Measurements from ENCODE around the gene PCSK9. TPM values are rescaled to one million over a fixed set of nuclear protein-coding genes. Genes with fewer than 3 reads are reported as not detected.

PCSK9 gene
- total and polyA plus RNA-seq, 11 donors: 0.04 to 0.45 TPM; not detected in 9

DNA sequence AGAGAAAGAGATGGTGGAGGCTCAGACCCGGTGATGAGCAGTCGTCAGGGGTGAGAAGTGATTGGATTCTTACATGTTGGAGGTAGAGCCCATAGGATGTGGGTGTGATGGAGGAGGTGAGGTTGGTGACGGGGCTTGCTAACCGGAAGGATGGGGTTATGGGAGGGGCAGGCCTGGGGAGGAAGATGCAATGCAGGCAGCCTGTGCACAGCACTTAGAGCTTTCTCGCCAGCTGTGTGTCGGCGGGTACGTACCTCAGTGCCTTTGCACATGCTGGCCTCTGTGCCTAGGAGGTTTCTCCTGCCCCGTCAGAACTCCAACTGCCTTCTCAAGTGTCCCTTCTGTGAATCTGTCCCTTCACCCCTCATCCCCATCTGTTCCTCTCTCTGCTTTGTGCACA lies 43.5 kb upstream of the PCSK9 start:
- TF ChIP-seq, protein P1, sequence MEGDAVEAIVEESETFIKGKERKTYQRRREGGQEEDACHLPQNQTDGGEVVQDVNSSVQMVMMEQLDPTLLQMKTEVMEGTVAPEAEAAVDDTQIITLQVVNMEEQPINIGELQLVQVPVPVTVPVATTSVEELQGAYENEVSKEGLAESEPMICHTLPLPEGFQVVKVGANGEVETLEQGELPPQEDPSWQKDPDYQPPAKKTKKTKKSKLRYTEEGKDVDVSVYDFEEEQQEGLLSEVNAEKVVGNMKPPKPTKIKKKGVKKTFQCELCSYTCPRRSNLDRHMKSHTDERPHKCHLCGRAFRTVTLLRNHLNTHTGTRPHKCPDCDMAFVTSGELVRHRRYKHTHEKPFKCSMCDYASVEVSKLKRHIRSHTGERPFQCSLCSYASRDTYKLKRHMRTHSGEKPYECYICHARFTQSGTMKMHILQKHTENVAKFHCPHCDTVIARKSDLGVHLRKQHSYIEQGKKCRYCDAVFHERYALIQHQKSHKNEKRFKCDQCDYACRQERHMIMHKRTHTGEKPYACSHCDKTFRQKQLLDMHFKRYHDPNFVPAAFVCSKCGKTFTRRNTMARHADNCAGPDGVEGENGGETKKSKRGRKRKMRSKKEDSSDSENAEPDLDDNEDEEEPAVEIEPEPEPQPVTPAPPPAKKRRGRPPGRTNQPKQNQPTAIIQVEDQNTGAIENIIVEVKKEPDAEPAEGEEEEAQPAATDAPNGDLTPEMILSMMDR (IDR thresholded peaks at IDR 0.05): no peak
- TF ChIP-seq POLR2A (IDR thresholded peaks at IDR 0.05): no peak
- WGBS, 4 donors: 68 to 82% (median 76%) methylated on average over 9 of the region's 9 CpGs
- H3K4me3 ChIP-seq: no peak overlapping the region

DNA sequence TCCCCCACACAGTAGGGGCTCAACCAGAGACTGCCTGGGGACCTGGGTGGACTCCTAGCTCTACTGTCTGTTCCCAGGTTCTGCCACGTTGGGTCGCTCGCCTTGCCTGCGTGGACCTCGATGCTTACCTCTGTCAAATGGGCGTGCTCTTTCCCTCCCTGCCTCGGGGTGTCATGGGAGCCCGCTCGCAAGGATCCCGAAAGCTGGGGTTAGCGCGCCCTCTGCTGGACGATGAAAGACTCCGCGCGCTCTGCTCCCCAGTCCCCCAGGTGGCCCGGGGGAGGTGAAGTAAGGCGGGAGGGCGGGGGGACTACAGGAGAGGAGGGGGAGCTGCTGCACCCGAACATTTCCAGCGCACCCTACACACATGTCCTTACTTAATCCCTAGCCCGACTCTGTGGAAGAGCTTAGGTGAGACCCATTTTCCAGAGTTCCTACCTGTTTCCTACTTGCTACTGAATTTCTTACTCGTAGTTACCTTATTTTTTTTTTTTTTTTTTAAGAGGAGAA lies 42.9 kb upstream of the PCSK9 start:
- TF ChIP-seq POLR2A (IDR thresholded peaks at IDR 0.05): no peak
- TF ChIP-seq, protein P1 (IDR thresholded peaks at IDR 0.05): peak; percentile 57 to 77 (median 72)
- no peaks in the 10 kb centered on the region for H3K36me3 ChIP-seq
- DNase-seq: peak; percentile 48 to 88 (median 72)
- H3K4me1 ChIP-seq: peaks cover 0 to 13% (median 3%) of the 10 kb centered on the region in 12 donors
- intact Hi-C loops (cut with DNase I): loop anchor here in 8 of 10 donors (1.0 to 2.0 kb wide), 2 partner anchors 46 kb away; no protein-coding TSS in a partner anchor
- peak; percentile 71 to 88 (median 78) for ATAC-seq
- H3K27me3 ChIP-seq: peaks cover 5 to 50% (median 27%) of the 10 kb centered on the region in 9 donors
- H3K9me3 ChIP-seq: no peaks in the 10 kb centered on the region
- H3K27ac ChIP-seq: no peak overlapping the region
- 4 to 10% (median 6%) methylated on average over 22 to 23 of the region's 23 CpGs for WGBS, 4 donors
- no peak overlapping the region for H3K4me3 ChIP-seq

More for the DNA sequence above, 43.5 kb upstream of the PCSK9 start:
- no peaks in the 10 kb centered on the region for H3K36me3 ChIP-seq
- no peak overlapping the region for H3K27ac ChIP-seq
- DNase-seq: no peak
- intact Hi-C loops (cut with DNase I): loop anchor here in 9 of 10 donors (1.0 to 2.0 kb wide), 2 partner anchors 45 to 46 kb away; no protein-coding TSS in a partner anchor
- ATAC-seq: no peak
- H3K9me3 ChIP-seq: no peaks in the 10 kb centered on the region
- H3K4me1 ChIP-seq: peaks cover 0 to 13% (median 3%) of the 10 kb centered on the region in 12 donors
- H3K27me3 ChIP-seq: peaks cover 5 to 50% (median 27%) of the 10 kb centered on the region in 9 donors

DNA sequence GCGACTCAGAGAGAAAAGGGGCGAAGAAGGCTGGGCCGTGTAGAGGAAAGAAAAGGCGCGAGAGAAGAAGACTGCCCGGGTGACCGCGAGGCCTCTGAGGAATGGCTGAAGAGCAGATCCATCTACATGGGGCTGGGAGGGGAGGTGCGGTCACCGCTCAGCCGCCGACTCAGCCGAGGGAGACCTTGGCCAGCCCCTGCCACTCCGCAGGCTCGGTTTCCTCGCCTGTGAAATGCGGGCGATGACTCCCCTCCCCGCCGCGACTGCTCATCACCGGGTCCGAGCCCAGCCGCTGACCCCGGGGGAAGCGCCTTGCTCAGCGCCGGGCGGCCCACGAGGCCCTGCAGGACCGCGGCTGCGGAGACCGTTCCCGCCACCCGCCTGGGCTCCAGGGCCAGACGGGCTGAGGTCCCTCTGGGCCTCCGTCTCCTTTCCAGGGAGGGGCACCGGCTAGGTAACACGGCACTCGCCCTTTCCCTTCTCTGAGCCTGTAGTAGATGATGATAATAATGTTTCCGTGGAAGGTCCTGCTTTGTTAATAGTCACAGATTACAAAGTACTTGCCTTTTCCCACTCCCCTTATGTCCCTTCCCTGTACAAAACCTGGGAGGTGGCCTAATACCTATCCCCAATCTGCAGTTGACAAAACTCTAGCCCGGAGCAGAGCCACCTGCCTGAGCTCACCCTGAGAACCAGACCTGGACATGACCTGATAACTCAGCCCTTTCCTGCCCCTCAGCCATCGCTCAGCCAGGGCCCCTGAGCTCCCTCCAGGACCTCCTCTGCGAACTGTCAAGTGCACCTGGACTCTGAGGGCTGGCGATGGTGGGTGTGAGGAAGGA lies 42.3 kb upstream of the PCSK9 start:
- peaks cover 0 to 13% (median 3%) of the 10 kb centered on the region in 12 donors for H3K4me1 ChIP-seq
- no peak for DNase-seq
- H3K9me3 ChIP-seq: no peaks in the 10 kb centered on the region
- TF ChIP-seq POLR2A (IDR thresholded peaks at IDR 0.05): no peak
- TF ChIP-seq, protein P1 (IDR thresholded peaks at IDR 0.05): no peak
- 12 to 16% (median 14%) methylated on average over 26 to 46 of the region's 46 CpGs for WGBS, 4 donors
- H3K27ac ChIP-seq: no peak overlapping the region
- ATAC-seq: peak in 1 of 4 donors; percentile 22
- H3K36me3 ChIP-seq: no peaks in the 10 kb centered on the region
- H3K4me3 ChIP-seq: no peak overlapping the region
- peaks cover 5 to 50% (median 27%) of the 10 kb centered on the region in 9 donors for H3K27me3 ChIP-seq
- intact Hi-C loops (cut with DNase I): loop anchor here in 8 of 10 donors (1.0 to 2.0 kb wide), 2 partner anchors 46 to 47 kb away; no protein-coding TSS in a partner anchor

DNA sequence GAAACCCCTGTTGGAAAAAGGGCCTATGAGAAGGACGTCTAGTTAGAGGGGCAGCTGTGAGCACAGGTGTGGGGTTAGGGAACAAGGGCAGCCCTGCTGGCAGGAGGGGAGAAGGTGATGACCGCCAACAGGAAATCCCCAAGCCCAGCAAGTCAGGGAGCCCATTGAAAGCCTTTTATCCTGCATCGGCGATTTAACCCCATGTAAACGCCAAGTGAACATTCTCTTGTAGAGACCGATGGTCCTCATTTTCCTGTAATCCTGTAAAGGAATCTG lies 41.7 kb upstream of the PCSK9 start:
- ATAC-seq: no peak
- H3K9me3 ChIP-seq: no peaks in the 10 kb centered on the region
- 67 to 77% (median 73%) methylated on average over 6 of the region's 6 CpGs for WGBS, 4 donors
- peaks cover 0 to 13% (median 3%) of the 10 kb centered on the region in 12 donors for H3K4me1 ChIP-seq
- no peak for DNase-seq
- TF ChIP-seq, protein P1 (IDR thresholded peaks at IDR 0.05): no peak
- TF ChIP-seq POLR2A (IDR thresholded peaks at IDR 0.05): no peak
- H3K27me3 ChIP-seq: peaks cover 5 to 50% (median 27%) of the 10 kb centered on the region in 9 donors
- intact Hi-C loops (cut with DNase I): loop anchor here in 4 of 10 donors (2.0 kb wide), 1 partner anchor 47 kb away; no protein-coding TSS in a partner anchor
- H3K36me3 ChIP-seq: no peaks in the 10 kb centered on the region
- no peak overlapping the region for H3K4me3 ChIP-seq
- H3K27ac ChIP-seq: no peak overlapping the region

Data from heart left ventricle (tissue), 16 donors.